Tibial artery (tissue), 4 donors: Measurements from ENCODE around the gene NUMA1.
A peak's percentile ranks its signal among the peaks of the same experiment; 100 is the strongest.

ENCODE experiments used
- DNase-seq, 2 donors: peaks; one replicate each; pipeline ENCODE4 v3.0.0-alpha.2; 2019
- H3K27ac ChIP-seq, 2 donors: fragments of 200-600 bp; sonication (generic) in 1 of 2; 1 replicate in 1 of 2; 2 replicates in 1 of 2; pipeline ENCODE4 v1.5.1; 2018 to 2019; ENCODE audit warnings: mild to moderate bottlenecking in 1 of 2
- H3K27me3 ChIP-seq, 2 donors: fragments of 200-600 bp; sonication (generic) in 1 of 2; one replicate each; pipeline versions ENCODE4 v1.5.1 to v1.6.0; 2016 to 2019
- H3K36me3 ChIP-seq, 3 donors: fragments of 200-600 bp; sonication (generic) in 2 of 3; one replicate each; pipeline ENCODE4 v1.5.1; 2016 to 2019; ENCODE audit warnings: mild to moderate bottlenecking in 2 of 3
- H3K4me1 ChIP-seq, 4 donors: fragments of 200-600 bp; sonication (generic) in 2 of 4; 1 replicate in 3 of 4; 2 replicates in 1 of 4; pipeline ENCODE4 v1.5.1; 2016 to 2019
- H3K4me3 ChIP-seq, 2 donors: fragments of 200-600 bp; sonication (generic) in 1 of 2; 1 replicate in 1 of 2; 2 replicates in 1 of 2; pipeline ENCODE4 v1.5.1; 2018 to 2019; ENCODE audit warnings: mild to moderate bottlenecking in 2 of 2
- H3K9me3 ChIP-seq, 3 donors: fragments of 200-600 bp; sonication (generic) in 1 of 3; one replicate each; pipeline ENCODE4 v1.5.1; 2016 to 2019
- CTCF ChIP-seq, 2 experiments: fragments of 200-600 bp in 1 of 2; fragments of 450-650 bp in 1 of 2; IDR thresholded peaks; one replicate each; pipeline ENCODE4 v1.5.1; 2017 to 2019; ENCODE audit warnings: antibody characterized with exemption in 2 of 2, mild to moderate bottlenecking in 1 of 2, moderate library complexity in 1 of 2
- intact Hi-C: fragments of 100-400 bp; cut with DNase I; formaldehyde crosslinking; loops from one replicate; pipeline ENCODE4 v1.15.0; 2023; ENCODE audit warnings: low total_unique reads

Gene NUMA1

DNA sequence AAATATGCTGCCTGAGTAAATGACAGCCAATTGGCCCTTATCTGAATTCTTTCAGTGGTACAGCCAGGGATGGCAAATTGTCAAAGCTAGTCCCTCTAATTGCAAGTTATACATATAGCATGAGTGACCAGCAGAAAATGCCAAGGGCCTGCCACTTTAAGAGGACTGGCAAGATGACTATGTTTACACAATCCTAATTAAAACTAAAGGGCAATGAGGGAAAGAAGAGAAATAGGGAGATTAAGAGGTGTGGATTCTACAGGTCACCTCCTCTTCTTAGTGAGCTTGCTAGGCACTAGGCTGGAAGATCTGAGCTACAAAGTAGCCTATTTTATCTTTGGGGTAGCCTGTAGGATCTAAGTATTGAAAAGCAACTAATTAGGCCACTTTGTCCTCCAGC is 13.5 kb downstream of the NUMA1 start:
- DNase-seq = no peak
- peaks cover 0 to 52% (median 36%) of the 10 kb centered on the region in 4 donors for H3K4me1 ChIP-seq
- peak overlapping the region in 1 of 2 donors; percentile 71 for H3K27ac ChIP-seq
- TF ChIP-seq CTCF (IDR thresholded peaks at IDR 0.05) = no peak
- H3K9me3 ChIP-seq = no peaks in the 10 kb centered on the region
- H3K36me3 ChIP-seq = peaks cover 0 to 5% (median 1%) of the 10 kb centered on the region in 3 donors
- H3K4me3 ChIP-seq = no peak overlapping the region
- intact Hi-C loops = no loop called here
- no peaks in the 10 kb centered on the region for H3K27me3 ChIP-seq

DNA sequence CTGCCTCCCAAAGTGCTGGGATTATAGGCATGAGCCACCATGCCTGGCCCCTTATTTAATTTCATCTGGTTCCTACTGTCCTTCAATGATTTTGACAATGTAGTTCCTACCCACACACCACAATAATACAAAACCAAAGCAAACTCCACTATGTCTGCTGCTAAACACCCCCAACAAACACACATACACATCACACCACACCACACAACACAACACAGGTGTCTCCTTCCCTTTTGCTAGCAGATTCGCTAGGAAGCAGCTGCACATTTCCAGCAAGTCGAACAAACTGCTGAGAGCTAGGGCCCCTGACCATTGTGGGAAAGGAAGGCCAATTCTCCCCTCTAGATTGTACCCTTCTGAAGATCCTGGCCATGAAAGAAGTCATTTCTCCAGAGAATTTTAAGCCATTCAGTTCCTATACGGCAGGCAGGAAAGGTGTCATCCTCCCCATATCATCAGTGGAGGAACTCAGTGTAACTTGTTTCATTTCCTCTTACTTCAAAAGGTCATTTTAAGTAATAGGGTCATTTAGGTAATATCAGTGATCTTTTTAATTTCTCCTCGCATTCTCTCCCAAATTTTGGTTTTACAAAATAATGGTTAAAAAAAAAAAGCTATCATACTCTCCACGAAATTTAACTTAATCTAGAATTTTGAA is 18.5 kb downstream of the NUMA1 start:
- H3K27me3 ChIP-seq = no peaks in the 10 kb centered on the region
- H3K36me3 ChIP-seq = peaks cover 0 to 5% (median 0%) of the 10 kb centered on the region in 3 donors
- TF ChIP-seq CTCF (IDR thresholded peaks at IDR 0.05) = no peak
- no peak for DNase-seq
- H3K9me3 ChIP-seq = no peaks in the 10 kb centered on the region
- no peak overlapping the region for H3K27ac ChIP-seq
- intact Hi-C loops = no loop called here
- H3K4me1 ChIP-seq = peaks cover 0 to 13% (median 6%) of the 10 kb centered on the region in 4 donors
- no peak overlapping the region for H3K4me3 ChIP-seq

DNA sequence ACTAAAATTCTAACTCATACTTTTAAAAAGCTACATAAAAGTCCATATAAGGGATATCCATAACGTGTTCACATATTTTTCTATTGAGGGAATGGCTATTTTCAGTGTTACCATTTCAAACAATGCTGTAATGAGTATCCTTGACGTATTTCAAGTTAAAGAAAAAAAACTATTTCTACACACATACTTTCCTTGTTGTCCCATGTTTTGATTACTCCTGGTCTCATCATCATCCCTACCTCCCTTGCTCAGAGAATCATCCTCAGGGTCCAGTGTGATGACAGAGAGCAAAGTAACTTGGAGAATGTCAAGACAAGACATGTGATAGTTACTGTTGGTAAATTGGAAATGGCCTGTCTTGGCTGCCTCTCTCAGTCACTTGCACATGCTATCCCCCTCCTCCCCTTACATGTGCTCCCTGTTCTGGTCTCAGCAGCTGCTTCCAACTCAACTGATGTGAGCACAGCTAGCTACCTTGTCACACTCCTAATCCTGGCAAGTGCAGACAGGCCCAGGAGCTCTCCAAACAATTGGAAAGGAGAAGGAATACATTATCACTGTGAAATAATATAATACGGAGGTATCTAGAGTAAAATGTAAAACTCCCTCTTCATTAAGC is 21.8 kb downstream of the NUMA1 start:
- peaks cover 0 to 5% (median 0%) of the 10 kb centered on the region in 3 donors for H3K36me3 ChIP-seq
- intact Hi-C loops = no loop called here
- H3K27ac ChIP-seq = no peak overlapping the region
- no peak for DNase-seq
- TF ChIP-seq CTCF (IDR thresholded peaks at IDR 0.05) = no peak
- peaks cover 0 to 5% (median 1%) of the 10 kb centered on the region in 4 donors for H3K4me1 ChIP-seq
- no peak overlapping the region for H3K4me3 ChIP-seq
- H3K9me3 ChIP-seq = no peaks in the 10 kb centered on the region
- H3K27me3 ChIP-seq = no peaks in the 10 kb centered on the region

GRCh38 chr11:72048766-72049460 is 31.4 kb downstream of the NUMA1 start:
- Histone ChIP-seq H3K27ac (no peak overlapping the region), H3K27me3 (no peaks in the 10 kb centered on the region), H3K9me3 (no peaks in the 10 kb centered on the region), H3K4me1 (peaks cover 0 to 4% (median 0%) of the 10 kb centered on the region in 4 donors), H3K36me3 (peaks cover 0 to 26% (median 6%) of the 10 kb centered on the region in 3 donors), H3K4me3 (no peak overlapping the region)
- no peak for TF ChIP-seq CTCF (IDR thresholded peaks at IDR 0.05)
- intact Hi-C loops = no loop called here
- DNase-seq = no peak

DNA sequence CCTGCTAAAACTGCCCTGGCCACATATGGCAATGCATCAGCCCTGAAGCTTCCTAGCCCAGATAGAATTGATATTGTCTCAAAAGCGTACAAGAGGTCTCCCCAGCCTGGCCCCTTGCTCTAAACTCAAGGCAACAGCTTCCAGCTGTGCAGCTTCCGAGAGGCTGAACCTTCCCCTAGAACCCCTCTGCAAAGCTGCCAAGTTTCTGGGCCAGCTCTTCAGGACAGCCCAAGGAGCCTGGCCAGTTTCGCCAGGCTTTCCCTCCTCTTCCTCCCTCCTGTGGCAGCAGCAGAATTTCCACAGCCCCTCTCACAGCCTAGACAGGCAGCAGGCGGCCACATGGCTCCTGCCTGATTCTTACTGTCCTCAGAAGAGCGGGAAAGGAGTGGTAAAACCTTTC is 34.5 kb downstream of the NUMA1 start:
- Histone ChIP-seq H3K27me3 (no peaks in the 10 kb centered on the region), H3K27ac (no peak overlapping the region), H3K4me3 (no peak overlapping the region), H3K9me3 (no peaks in the 10 kb centered on the region), H3K4me1 (peaks cover 0 to 22% (median 13%) of the 10 kb centered on the region in 4 donors), H3K36me3 (peaks cover 0 to 19% (median 6%) of the 10 kb centered on the region in 3 donors)
- TF ChIP-seq CTCF (IDR thresholded peaks at IDR 0.05) = no peak
- intact Hi-C loops = no loop called here
- DNase-seq = no peak
